Amniotic stem cell (primary cell): ENCODE results near the gene FHIT.

Experiments
- DNase-seq: peaks from one replicate; lab custom pipeline; 2025; lab: John Stamatoyannopoulos, UW

FHIT gene

DNA sequence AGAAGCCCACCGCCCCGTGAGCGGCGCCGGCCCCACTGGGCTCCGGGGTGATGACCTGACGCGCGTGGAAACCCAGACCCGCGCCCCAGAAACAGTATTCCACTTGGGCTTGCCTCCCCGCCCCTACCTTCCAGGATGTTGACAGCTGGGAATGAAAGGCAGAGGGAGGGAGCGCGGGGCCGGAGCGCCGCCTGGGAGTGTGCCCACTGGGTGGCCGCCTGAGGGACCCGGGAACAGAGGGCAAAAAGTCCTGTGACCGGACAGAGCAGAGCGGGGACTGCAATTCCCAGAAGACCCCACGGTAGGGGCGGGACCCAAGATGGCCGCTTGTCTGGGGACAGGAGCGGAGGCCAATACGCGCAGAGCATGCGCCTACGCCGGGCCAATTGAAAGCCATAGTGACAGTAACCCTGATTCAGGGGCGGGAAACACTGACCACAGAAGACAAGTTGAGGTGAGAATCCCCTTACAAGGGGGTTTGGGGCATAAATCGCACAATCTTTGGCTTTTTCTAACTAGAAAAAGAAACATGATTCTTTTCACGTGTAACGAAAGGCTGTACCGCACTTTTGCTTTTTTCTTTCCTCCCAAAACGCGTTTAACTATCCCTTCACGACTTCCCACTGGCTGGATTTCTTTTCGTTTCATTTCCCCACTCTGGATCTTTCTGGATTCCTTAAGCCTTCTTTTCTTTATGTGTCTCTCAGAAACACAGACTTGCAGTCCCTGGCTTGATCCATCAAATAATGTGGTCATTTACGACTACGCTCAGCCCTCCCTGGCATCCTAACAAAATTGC is at the start of gene FHIT:
TSS of gene FHIT (minus strand) at position 279 of the 799 bp plus-strand sequence.
- DNase-seq = peak; percentile 64

- DNase-seq = no peak
Measured at GRCh38 chr3:61300786-61301185, 49.5 kb upstream of the FHIT start.

GRCh38 chr3:61300006-61300380 is 48.7 kb upstream of the FHIT start:
- DNase-seq = no peak

DNA sequence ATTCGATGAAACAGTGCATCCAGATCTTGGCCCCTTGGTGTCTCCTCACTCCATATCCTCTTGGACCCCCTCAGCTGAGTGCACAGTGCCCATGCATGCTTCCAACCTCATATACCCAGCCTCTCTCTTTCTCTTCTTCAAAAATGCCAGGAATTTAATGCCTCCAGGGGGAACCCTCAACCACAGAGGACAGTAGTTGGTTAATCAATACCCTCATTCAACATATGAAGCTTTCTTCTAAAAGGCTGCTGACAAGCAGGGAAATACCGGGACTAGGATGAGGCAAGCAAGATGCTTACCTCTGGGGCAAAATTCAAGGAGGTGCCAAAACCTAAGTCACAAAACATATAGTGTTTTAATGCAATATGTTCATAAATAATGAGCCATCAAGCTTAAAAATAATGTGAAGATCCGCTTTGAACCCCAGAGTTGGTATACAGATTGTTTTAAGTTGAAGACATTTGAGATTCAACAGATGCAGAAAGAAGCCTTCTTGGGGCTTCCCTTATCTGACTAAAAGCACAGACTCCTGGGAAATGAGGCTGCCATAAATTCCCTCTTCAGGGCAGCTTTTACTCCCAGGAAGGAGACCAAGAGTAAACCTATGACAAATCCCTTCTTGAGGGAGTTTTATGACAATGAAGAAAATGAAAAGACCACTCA is 48.2 kb upstream of the FHIT start:
- DNase-seq = no peak

DNA sequence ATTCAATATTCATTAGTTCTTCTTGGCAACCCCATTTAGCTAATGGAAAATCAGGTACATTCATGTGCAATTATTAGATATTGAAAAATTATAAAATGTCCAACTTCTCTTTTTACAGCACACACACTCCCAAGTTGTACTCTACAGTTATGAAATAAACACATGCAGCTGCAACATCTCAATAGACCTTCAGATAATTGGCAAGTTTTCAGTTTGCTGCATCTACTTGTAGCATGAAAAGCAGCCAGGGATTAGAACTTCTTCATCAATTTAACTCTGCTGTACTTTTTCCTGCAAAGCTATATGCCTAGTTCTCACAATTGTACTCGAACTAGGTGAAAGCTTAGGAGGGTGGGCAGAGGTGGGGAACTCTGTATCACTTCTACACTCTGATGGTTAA is 46.6 kb upstream of the FHIT start:
- no peak for DNase-seq

DNA sequence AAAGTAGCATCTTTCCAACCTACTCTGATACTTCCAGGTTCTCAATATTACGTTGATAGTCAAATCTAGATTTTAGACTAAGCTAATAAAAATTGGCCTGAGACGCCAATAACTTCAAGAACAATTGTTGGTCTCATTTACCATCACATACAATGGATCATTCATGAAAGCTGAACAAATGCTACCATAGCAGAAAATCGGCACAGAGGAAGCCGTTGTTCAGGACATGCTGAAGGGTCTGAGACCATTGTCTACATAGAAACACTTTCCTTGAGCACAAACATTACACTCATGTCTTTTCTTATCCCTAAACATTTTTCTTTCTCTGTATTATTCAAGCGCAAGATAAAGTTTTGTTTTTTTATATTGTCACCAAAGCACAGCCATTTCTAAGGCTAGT is 37.2 kb upstream of the FHIT start:
- DNase-seq = no peak

- DNase-seq = no peak
Measured at GRCh38 chr3:61283876-61284275, 32.6 kb upstream of the FHIT start.

- no peak for DNase-seq
Measured at GRCh38 chr3:61278713-61279112, 27.5 kb upstream of the FHIT start.

- no peak for DNase-seq
Measured at GRCh38 chr3:61277411-61277810, 26.2 kb upstream of the FHIT start.

DNA sequence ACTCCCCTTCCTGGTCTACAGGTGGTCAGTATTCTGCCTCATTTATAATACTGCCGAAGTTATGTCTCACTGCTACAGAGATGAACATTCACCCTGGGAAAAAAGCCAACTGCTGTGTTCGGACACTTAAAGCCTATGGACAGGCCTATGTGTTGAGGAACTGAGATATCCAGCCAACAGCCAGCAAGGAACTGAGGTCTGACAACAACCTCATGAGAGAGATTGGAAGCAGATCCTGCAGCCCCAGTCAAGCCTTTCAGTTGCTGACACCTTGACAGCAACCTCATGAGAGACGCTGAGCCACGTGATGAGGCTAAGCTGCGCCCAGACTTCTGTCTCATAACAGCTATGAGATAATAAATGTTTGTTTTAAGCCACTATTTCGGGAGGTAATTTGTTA is 18.2 kb upstream of the FHIT start:
- no peak for DNase-seq

DNA sequence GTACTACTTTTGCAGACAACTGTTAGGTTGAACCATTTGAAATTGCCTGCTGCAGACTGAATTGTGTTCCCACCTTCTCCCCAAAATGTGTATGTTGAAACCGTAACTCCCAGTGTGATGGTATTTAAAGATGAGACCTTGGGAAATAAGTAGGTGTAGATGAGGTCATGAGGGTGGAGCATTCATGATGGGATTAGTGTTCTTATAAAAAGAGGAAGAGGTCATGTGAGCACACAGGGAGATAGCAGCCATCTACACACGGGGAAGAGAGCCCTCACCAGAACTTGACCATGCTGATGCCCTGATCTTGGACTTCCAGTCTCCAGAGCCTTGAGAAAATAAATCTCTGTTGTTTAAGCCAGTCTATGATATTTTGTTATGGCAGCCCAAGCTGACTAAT is 17.4 kb upstream of the FHIT start:
- no peak for DNase-seq

DNA sequence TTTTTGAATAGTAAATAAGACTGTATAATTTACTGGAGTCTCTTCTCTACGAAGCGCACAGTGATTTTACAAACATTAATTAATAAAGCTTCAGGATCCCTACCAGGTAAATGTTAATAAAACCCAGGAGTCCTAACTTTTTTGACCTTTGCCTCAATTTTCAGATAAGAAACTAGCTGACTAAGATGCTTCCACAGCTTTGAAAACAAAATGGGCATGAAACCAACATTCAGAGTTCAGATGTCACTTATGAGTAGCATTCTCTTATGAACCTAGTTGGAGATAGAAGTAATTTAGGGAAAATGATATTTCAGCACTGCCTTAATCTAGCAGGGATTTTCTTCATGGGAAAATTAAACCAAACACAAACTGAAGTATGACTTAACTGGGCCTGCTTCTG is 13.0 kb upstream of the FHIT start:
- DNase-seq = no peak

- no peak for DNase-seq
Measured at GRCh38 chr3:61257148-61257547, 5.9 kb upstream of the FHIT start.

GRCh38 chr3:61253756-61254155 is 2.5 kb upstream of the FHIT start:
- DNase-seq = no peak

DNA sequence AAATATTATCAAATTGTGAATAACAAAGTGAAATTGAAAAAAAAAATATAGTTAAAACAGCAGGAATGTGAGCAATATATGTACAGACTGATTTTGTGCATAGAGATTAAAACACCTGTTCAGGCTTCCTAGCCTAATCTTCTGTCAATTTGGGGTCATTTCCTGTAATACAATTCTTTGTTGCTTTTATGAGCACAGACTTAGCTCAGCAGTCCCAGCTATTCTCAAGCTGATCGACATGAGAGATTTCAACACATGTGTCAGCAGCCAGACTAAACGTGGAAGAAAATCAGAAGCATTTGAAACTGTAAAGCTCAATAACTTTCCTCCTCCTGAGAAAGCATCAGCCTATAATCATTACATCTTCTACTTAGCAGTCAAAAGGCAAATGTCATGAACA is 1.6 kb upstream of the FHIT start:
- DNase-seq = no peak

GRCh38 chr3:61250784-61251173 is 473 bp downstream of the FHIT start:
- no peak for DNase-seq

- DNase-seq = no peak
Measured at GRCh38 chr3:61248496-61248895, 2.8 kb downstream of the FHIT start.

- no peak for DNase-seq
Measured at GRCh38 chr3:61247191-61247590, 4.1 kb downstream of the FHIT start.

DNA sequence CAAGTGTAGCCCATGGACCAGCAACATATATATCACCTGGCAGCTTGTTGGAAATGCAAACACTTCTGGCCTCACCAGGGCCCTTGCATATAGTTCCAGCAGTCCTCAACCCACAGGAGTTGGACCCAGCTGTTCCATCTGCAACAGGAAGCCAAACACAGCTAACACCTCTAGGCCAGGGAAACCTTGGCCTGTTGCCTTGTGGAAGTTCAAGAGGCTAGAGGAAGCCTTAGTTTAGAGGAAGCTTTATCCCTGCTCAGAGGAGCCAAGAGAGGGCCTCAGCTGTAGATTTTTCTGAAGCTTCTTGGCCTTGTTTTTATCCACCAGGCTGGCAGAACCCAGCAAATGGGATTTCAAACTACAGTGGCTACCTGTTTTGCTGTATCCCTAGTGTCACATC is 11.4 kb downstream of the FHIT start:
- DNase-seq = no peak

DNA sequence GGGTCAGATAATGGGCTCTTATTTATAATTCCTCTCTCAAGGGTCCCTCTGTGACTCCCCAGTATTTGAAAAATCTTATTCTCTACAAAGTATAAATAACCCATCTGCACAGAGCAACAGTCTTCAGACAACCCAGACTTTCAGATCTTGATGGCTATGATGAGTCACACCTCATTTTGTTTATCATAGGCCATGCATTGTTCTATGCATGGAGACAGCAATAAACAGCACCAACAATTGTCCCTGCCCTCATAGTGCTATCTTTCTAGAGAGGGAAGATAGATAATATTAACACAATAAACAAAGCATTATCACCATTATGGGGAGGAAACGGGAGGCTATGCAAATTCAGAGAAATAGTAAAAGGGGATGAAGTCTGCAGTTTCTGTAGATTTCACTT is 13.4 kb downstream of the FHIT start:
- no peak for DNase-seq

GRCh38 chr3:61236556-61236955 is 14.7 kb downstream of the FHIT start:
- DNase-seq = no peak

- no peak for DNase-seq
Measured at GRCh38 chr3:61233746-61234145, 17.5 kb downstream of the FHIT start.

- DNase-seq = no peak
Measured at GRCh38 chr3:61231693-61232092, 19.6 kb downstream of the FHIT start.

GRCh38 chr3:61227799-61228198 is 23.5 kb downstream of the FHIT start:
- DNase-seq = no peak
